GM23338 (cell line): Measurements from ENCODE around the gene SCP2.

Experiments
- CREB1 ChIP-seq: fragments of 250-450 bp; sonication (Bioruptor Pico); IDR thresholded peaks from 2 replicates; pipeline ENCODE4 v1.5.0; 2020; ENCODE audit warnings: low read depth, mild to moderate bottlenecking, moderate library complexity
- EZH2 ChIP-seq: fragments of 200-600 bp; sonication (generic); IDR thresholded peaks from one replicate; pipeline ENCODE4 v1.8.0; 2017; ENCODE audit warnings: antibody characterized with exemption, mild to moderate bottlenecking, low read depth; ENCODE audit not compliant: unreplicated experiment
- EZH2phosphoT487 ChIP-seq: fragments of 200-600 bp; sonication (generic); IDR thresholded peaks from one replicate; pipeline ENCODE4 v1.8.1; 2018; ENCODE audit warnings: antibody characterized with exemption; ENCODE audit not compliant: unreplicated experiment
- NANOG ChIP-seq: IDR thresholded peaks from 2 replicates; pipeline ENCODE4 v1.6.1; 2016; ENCODE audit warnings: antibody characterized with exemption, borderline replicate concordance
- POLR2AphosphoS5 ChIP-seq: IDR thresholded peaks from 2 replicates; pipeline ENCODE4 v1.6.1; 2016; ENCODE audit warnings: antibody characterized with exemption, low read depth
- ZNF331 ChIP-seq: fragments of 250-450 bp; sonication (Bioruptor Pico); IDR thresholded peaks from 2 replicates; pipeline ENCODE4 v1.5.0; 2020; ENCODE audit warnings: low read depth, mild to moderate bottlenecking, moderate library complexity
- TF ChIP-seq, protein P1 (sequence below), 2 experiments: fragments of 200-600 bp in 1 of 2; sonication (generic) in 1 of 2; conservative IDR thresholded peaks; 2 replicates each; pipeline versions ENCODE4 v1.5.1 to v1.6.1; 2016 to 2017; ENCODE audit warnings: antibody characterized with exemption in 2 of 2, low read depth in 2 of 2, mild to moderate bottlenecking in 2 of 2, moderate library complexity in 1 of 2

GRCh38 chr1:53049574-53049967 is 122.5 kb downstream of the SCP2 start:
- TF ChIP-seq NANOG (no peak), CREB1 (CRISPR knock-in tag) (no peak), POLR2AphosphoS5 (no peak), EZH2phosphoT487 (no peak), EZH2 (no peak), ZNF331 (CRISPR knock-in tag) (no peak)
- TF ChIP-seq, protein P1, sequence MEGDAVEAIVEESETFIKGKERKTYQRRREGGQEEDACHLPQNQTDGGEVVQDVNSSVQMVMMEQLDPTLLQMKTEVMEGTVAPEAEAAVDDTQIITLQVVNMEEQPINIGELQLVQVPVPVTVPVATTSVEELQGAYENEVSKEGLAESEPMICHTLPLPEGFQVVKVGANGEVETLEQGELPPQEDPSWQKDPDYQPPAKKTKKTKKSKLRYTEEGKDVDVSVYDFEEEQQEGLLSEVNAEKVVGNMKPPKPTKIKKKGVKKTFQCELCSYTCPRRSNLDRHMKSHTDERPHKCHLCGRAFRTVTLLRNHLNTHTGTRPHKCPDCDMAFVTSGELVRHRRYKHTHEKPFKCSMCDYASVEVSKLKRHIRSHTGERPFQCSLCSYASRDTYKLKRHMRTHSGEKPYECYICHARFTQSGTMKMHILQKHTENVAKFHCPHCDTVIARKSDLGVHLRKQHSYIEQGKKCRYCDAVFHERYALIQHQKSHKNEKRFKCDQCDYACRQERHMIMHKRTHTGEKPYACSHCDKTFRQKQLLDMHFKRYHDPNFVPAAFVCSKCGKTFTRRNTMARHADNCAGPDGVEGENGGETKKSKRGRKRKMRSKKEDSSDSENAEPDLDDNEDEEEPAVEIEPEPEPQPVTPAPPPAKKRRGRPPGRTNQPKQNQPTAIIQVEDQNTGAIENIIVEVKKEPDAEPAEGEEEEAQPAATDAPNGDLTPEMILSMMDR (conservative IDR thresholded peaks at IDR 0.05; ENCODE audit: low read depth in 2 of 2), result no peak
